Stimulated activated CD4-positive, alpha-beta T cell treated with anti-CD3 and anti-CD28 coated beads, TNF-alpha, amount 100 ng/mL, for 1 hour (primary cell): Measurements from ENCODE around the gene EML4.

Experiments
- DNase-seq, 3 donors: peaks; one replicate each; pipeline ENCODE4 v3.0.0-alpha.2; 2020; ENCODE audit warnings: low read depth in 3 of 3, low spot score in 1 of 3

Gene EML4

DNA sequence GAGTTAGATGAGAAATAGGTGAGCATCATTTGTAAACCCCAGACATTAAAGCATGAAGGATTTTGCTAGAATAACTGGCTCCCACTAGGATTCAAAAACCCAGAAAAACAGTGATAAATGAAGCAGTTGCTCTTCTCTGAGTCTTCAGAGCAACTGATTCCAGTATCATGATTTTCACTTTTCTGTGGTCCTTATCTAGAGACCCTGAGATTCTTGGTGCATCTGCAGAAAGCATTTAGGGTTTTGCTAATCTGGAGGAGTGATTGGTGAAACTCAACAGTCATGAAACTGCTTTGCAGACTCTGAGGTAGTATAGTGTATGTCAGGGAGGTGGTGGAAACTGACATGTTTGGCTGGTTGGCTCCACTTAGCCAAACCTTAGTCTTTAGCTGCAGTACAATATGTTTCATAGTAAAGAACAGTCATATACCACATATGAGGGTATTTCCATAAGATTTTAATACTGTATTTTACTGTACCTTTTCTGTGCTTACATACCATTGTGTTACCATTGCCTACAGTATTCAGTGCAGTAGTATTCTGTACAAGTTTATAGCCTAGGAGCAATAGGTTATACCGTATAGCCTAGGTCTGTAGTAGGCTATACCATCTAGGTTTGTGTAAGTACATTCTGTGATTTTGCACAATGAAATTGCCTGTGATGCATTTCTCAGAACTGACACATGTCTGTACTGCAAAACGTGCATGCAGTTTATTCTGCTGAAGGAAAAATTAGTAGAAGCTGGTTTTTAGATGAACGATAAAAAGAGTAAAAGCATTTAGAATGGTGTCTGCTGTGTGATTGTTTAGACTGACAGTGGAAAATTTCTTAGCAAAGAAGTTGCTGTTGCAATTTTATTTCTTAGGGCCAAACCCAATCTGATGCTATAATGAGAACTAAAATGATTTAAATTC is 23.8 kb downstream of the EML4 start:
- no peak for DNase-seq

DNA sequence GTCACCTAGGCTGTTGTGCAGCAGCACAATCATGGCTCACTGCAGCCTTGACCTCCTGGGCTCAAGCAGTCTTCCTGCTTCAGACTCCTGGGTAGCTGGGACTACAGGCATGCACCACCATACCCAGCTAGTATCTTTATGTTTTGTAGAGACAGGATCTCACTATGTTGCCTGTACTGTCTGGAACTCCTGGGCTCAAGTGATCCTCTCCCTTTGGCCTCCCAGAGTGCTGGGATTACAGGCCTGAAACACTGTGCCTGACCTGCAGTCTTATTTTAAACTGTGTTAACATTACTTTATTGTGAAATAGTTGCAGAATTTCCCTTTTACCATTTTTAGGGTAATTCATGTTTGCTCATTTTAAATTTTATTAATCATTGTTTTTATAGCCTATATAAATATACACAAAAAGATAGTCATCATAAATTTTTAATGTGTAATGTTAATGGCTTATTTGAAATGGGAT is 24.6 kb downstream of the EML4 start:
- DNase-seq = no peak

DNA sequence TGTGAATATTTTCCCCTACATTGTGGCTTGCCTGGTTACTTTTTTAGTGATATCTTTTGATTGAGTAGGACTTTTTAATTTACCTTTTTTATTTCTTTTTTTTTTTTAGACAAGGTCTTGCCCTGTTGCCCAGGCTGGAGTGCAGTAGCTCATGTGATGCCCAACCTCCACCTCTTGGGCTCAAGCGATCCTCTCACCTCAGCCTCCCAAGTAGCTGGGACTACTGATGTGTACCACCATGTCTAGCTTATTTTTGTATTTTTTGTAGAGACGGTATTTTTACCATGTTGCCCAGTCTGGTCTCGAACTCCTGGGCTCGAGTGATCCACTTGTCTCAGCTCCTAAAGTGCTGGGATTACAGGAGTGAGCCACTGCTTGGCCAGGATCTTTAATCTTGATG is 25.3 kb downstream of the EML4 start:
- DNase-seq = no peak

DNA sequence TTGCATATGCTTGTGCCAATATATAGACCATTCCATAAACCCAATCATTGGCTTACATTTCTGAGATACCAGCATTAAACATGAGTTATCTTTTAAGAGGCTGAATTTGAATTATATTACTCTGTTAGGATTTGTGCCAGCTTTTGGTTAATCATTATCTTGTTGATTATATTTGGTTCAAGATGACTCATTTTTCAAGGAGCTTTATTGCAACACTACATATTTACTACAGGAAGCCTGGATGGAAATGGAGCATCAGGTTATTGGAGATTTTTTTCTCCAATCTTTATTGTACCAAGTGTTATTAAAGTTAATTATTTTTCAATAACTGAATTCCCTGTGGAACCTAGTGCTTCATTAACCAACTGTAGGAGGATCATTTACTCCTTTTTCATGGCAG is 26.4 kb downstream of the EML4 start:
- no peak for DNase-seq

DNA sequence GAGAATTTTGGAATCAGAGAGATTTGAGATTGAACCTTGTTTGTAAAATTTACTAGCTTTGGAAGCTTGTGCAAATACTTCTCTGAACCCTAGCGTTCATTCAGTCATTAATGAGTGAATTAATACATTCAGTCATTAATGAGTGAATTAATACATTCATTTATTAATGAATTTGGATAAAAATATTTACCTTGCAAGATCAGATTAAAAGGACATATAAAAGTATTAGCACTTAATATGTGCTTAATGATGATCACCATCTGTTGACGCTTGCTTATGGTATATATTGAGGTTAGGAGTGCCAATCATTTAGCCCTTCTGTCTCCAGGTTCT is 26.9 kb downstream of the EML4 start:
- DNase-seq = no peak

DNA sequence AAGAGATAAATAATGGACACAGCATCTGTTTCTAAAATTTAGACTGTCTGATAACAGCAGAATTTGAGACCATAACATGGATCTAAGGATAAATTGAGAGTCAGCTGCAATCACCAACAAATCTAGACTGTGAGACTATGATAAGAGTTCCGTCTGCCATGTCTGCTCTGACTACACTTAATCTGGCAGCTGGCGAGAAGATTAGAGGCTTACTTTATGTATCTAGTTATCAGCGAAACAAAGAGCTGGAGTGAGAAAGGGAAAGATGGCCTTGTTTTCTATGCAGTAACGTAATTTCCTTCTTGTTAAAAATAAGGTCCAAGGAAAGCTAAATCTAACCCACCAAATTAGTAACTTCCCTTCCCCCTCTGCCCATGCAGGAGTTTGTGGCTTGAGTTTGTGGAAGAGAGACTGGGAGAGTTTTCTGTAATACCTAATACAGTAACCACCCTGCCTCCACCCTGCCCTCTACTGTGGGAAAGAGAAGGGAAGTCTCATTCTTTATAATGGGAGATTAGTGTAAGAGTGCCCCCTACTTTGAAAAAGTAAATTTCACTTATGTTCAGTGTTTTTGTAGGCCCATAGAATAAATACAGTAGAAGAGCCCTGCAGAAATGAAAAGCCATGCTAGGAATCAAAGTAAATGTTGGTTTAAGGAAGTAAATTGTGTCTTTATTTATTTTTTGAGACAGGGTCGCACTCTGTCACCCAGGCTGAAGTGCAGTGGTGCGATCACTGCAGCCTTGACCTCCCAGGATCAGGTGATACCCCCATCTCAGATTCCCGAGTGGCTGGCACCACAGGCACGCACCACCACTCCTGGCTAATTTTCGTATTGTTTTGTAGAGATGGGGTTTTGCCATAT is 27.5 kb downstream of the EML4 start:
- DNase-seq = no peak

DNA sequence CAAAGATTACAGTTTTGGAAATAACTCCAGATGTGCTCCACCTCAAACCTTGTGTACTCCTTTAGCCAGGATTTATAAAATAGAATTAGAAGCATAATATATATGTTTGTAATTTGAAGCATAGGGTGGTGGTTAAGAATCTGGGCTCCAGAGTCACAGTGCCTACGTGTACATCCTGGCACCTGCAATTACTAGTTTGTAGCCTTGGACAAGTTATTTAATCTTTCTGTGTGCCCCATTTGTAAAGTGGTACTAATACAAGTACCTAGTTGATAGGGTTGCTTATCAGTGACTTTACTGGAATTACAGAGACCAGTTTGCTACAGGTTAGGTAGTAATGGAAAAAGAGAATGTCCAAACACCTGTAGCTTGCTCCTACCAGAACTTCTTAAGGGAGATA is 28.6 kb downstream of the EML4 start:
- no peak for DNase-seq

DNA sequence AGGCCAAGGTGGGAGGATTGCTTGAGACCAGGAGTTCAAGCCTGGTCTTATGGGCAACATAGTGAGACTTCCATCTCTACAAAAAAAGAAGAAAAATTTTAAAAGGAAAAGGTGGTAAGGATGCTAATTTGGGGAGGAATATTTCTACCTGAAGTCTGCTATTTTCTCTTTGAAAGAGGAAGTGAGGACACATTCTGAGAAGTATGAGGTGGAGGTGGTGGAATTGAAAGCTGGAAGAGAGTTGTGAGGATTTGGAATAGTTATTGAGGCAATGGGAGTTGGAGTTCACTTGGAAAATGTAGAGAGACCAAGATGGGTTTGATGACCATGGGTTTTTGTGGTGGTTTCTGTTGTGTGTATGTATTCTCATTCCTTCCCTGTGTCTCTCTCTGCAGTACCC is 29.3 kb downstream of the EML4 start:
- no peak for DNase-seq

DNA sequence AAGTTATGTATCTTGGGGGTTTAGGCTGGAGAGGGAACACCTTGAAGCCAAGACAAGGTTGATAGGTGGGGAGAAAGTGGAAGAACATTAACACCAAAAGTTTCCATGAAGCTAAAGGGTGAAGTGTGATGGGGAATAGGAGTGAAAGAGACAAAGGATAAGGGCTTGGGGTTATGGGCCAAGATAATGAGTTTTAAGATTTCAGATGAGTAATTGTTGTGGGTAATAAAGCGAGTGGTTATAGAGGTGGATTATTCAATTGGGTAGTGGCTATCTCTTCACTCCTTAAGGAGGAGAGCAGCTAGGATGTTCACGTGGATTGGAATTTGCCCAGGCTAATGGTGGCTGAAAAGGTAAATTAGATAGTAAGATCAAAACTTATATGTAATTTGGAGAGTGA is 29.8 kb downstream of the EML4 start:
- DNase-seq = no peak

DNA sequence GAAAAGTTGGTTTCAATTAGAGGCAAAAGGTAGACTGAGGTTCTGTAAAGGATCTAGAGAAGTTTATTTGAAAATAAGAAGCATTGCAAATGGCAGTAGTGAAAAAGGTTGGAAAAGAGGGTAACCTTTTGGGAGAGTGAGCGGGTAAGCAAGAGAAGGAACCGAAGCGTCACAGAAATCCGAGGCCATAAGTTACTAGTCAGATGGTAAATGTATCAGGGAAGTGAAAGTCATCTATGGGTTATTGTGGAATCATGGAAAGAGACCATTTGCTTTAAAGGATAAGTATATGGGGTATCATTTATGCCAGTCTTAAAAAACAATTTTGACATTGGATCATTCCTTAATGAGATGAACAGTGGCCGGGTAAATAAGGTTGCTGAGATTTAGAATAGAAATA is 30.5 kb downstream of the EML4 start:
- DNase-seq = no peak

DNA sequence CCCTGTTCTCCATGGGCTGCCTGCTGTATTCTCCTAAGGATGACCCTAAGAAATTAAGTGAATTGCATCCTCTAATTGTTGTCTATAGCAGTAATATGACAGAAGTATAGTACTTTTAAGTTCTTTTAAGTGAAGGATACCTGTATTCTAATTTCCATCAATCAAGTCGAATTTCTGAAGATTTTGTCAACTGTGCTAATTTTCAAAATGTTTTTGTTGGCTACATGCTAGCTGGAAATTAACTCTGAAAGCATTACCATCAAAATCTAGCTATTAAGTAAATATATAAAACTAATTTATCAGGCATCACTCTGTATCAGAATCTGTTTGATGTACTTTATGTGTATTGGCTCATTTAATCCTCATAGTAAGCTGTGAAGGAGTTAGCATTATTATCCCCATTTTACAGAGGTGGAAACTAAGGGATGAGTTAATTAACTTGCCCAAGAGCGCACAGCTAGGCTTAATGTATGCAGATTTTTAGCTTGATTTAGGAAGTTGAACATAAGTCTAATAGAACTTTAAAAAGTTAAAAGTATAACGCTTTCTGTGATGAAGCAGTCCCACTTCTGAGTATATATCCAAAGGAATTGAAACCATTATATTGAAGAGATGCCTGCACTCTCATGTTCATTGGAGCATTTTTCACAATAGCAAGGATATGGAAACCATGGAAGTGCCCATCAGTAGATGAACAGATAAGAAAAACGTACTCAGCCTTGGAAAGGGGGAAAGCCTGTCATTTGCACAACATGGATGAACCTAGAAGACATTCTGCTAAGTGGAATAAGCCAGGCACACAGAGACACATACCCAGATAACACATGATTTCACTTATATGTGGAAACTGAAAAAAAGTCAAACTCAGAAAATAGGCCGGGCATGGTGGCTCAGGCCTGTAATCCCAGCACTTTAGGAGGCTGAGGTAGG is 32.0 kb downstream of the EML4 start:
- no peak for DNase-seq

DNA sequence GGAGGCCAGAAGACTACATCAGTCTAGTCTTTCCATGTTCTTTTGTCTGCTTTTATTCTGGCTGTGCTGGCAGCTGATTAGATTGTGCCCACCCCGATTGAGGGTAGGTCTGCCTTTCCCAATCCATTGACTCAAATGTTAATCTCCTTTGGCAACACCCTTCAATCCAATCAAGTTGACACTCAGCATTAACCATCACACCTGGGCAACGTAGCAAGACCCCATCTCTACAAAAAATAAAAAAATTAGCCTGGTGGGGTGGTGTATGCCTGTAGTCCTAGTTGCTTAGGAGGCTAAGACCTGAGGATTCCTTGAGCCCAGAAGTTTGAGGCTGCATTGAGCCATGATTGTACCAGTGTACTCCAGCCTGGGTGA is 33.5 kb downstream of the EML4 start:
- DNase-seq = no peak

DNA sequence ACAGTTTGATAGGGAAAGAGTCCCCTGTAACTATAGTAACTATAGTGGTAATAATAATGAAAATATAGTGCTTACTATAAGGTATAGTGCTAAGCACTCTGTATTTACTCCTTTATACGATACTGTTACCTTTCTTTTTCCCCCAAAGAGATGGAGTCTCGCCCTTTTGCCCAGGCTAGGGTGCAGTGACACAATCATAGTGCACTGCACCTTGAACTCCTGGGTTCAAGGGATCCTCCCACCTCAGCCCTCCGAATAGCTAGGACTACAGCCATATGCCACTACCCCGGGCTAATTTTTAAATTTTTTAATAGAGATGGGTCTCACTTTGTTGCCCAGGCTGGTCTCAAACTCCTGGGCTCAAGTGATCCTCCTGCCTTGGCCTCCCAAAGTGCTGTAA is 34.6 kb downstream of the EML4 start:
- no peak for DNase-seq

DNA sequence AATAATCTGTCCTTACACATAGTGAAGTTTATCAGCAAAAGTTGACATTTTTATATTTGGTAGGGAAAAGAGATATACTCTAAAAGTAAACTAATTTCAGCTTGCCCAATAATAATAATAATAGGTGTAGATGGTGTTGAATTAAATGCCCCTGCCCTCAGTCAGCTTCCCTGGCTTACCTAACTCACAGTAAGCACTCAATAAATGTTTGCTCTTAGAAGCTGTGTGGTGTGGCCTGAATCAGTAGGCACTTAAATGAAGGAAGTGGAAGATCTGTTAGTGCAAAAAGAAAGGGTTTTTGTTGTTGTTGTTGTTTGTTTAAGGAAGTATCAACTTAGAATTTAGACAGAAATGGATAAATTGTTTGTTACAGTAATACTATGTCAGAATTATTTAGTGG is 36.2 kb downstream of the EML4 start:
- no peak for DNase-seq

DNA sequence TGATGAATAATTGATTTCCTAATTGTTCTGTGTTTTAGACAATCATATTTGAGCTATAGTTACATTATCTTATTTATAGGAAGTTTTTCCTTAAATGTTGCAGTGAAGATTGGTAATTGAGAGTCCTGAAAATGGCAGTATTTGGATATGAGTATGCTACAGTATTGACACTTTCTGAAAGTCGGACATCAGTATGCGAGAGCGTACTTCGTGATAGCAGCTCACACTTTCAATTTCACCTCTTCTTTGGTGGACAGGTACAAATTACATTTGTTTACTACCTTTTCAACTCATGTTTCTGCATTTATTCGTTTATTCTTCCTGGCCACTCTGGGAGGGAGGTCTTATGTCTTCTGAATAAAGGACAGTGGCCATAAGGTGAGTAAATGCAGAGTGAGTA is 38.7 kb downstream of the EML4 start:
- no peak for DNase-seq

DNA sequence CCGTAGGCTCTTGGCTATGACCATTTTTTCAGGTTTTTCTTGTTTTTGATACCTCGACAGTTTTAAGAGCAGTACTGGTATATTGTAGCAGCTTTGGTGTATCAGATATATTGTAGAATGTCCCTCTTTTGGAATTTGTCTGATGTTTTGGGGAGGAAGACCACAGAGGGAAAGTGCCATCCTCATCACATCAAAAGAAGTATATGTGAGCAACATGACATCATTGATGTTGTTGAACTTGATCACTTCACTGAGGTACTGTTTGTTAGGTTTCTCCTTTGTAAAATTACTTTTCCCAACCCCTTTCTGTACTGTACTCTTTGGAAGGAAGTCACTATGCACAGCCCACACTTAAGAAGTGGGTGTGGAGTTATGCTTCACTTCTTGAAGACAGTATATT is 41.0 kb downstream of the EML4 start:
- no peak for DNase-seq

DNA sequence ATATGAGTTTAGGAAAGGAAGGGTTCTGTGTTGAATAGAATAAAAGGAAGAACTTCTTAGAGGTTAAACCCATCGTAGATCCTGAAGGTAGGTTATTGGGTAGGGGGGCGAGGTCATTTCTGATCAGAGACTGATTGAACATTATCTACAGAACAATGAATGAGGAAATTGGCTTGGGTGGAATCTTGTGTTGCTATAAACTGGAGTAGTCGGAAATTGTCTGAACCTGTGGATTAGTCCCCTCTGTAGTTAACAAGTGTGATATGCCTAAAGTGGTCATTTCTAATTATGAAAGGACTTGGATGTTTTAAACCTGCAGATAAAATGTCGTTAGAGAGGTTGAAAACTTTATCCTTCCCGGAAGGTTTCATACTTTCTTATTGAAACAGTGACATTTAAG is 42.1 kb downstream of the EML4 start:
- DNase-seq = no peak

DNA sequence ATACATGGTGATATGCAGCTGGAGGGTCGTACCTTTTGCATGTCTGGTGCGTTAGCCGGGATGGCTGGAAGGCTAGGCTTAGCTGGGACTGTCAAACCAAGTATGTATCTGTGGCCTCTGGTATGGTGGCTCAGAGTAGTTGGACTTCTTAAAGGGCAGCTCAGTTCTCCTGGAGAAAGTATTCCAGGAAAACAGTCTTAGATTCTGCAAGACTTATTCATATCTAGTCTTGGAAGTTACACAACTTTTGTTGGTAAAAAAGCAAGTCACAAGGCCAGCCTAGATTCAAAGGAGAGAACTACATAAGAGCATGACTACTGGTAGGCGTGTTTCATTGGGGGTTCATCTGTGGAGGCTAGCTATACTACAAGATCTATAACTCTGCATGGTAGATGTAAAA is 45.5 kb downstream of the EML4 start:
- DNase-seq = no peak

DNA sequence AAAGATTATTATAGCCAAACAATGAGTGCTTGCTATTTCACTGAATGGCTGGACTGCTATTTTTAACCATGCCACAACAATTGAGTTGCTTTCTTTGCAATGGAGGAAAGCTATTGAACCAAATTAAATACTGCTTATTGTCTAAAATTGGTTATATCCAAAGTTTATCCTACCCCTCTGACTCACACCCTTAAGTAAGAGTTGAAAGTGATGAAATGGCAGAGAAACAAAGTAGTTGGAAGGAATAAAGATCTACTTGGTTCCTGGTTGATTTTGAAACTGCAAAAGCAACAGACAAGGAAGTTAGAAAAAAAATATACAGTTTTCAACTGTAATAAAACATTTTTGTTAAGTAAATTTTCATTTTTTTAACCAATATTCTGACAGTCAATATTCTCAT is 47.5 kb downstream of the EML4 start:
- DNase-seq = no peak

DNA sequence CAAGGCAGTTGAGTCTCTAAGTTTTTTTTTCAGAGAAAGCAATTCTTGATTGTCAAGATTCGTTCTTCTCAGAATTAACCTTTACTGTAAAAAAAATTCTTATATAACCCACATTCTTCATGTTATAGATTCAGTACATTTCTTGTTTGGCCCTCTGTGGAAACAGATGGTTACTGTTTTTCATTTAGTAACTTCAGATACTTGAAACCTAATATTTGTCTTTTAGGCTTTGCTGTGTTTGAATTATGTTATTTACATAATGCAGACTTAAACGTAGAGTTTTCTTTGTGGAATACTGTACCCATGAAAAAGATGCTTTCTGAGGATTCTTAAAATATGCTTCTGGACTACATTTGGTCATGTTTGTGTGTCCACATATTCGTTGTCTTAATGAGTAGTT is 48.2 kb downstream of the EML4 start:
- no peak for DNase-seq

DNA sequence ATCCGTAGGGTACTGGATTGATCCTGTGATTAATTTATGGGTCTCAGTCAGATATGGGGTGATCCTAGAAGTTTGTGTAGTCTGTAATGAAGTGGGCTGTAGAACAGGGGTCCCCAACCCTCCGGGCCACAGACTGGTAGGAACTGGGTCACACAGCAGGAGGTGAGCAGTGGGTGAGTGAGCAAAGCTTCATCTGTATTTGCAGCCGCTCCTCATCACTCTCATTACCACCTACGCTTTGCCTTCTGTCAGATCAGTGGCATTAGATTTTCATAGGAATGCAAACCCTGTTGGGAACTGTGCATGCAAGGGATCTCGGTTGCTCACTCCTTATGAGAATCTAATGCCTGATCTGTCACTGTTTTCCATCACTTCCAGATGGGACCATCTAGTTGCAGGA is 48.8 kb downstream of the EML4 start:
- DNase-seq = no peak
